ENCODE measurements around the gene INSYN2B.

DNA sequence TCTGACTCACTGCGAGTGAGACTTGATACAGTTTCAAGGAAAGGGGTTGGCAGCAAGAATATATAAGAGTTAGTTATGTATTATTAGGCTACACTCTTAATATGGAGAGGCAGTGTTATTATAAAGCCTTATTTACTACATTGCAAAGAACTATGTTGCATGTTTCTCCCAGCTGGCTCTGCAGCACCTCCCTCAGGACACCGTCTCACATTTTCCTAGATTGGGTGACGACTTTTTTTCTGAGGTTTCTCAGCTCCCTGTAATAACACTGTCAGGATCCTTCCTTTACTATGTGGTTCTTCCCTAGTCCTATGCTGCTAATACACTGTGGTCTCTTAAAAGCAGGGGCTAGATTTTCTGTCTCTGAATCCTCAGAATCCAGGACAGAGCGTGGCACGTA lies 153.7 kb downstream of the INSYN2B start:
- TF ChIP-seq, protein P1, sequence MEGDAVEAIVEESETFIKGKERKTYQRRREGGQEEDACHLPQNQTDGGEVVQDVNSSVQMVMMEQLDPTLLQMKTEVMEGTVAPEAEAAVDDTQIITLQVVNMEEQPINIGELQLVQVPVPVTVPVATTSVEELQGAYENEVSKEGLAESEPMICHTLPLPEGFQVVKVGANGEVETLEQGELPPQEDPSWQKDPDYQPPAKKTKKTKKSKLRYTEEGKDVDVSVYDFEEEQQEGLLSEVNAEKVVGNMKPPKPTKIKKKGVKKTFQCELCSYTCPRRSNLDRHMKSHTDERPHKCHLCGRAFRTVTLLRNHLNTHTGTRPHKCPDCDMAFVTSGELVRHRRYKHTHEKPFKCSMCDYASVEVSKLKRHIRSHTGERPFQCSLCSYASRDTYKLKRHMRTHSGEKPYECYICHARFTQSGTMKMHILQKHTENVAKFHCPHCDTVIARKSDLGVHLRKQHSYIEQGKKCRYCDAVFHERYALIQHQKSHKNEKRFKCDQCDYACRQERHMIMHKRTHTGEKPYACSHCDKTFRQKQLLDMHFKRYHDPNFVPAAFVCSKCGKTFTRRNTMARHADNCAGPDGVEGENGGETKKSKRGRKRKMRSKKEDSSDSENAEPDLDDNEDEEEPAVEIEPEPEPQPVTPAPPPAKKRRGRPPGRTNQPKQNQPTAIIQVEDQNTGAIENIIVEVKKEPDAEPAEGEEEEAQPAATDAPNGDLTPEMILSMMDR (IDR thresholded peaks at IDR 0.05; ENCODE audit: poor library complexity): peak; percentile 13
- TF ChIP-seq EZH2 (IDR thresholded peaks at IDR 0.05; ENCODE audit: borderline replicate concordance): no peak

All from hepatocyte (in vitro differentiated cells).